Karpas-422 (cell line): ENCODE measurements around the gene TEAD2. TPM values are rescaled to one million over a fixed set of nuclear protein-coding genes. Genes with fewer than 3 reads are reported as not detected.

Experiments used
- DNase-seq: peaks from one replicate; pipeline ENCODE4 v3.0.0-alpha.2; 2015
- H2AFZ ChIP-seq: fragments of 200-600 bp; sonication (generic); 2 replicates; pipeline ENCODE4 v1.6.1; 2014; ENCODE audit warnings: antibody characterized with exemption, low read length, mixed read lengths
- H3K27ac ChIP-seq: fragments of 200-600 bp; sonication (generic); 2 replicates; pipeline ENCODE4 v1.5.1; 2014; ENCODE audit warnings: mild to moderate bottlenecking, low read length, moderate library complexity
- H3K27me3 ChIP-seq: fragments of 200-600 bp; sonication (generic); 2 replicates; pipeline ENCODE4 v1.6.1; 2014; ENCODE audit warnings: low read length, mixed read lengths
- H3K36me3 ChIP-seq: fragments of 200-600 bp; sonication (generic); 2 replicates; pipeline ENCODE4 v1.6.1; 2014; ENCODE audit warnings: low read length, mixed read lengths; ENCODE audit not compliant: insufficient read depth
- H3K4me1 ChIP-seq: fragments of 200-600 bp; sonication (generic); 2 replicates; pipeline ENCODE4 v1.6.1; 2014; ENCODE audit warnings: mild to moderate bottlenecking, low read length, mixed read lengths
- H3K4me2 ChIP-seq: fragments of 200-600 bp; sonication (generic); 2 replicates; pipeline ENCODE4 v1.6.1; 2014; ENCODE audit warnings: low read length, low read depth, mild to moderate bottlenecking; ENCODE audit not compliant: poor library complexity, severe bottlenecking
- H3K4me3 ChIP-seq: fragments of 200-600 bp; sonication (generic); 2 replicates; pipeline ENCODE4 v1.5.1; 2014; ENCODE audit warnings: mild to moderate bottlenecking, antibody characterized with exemption, low read length, mixed read lengths
- H3K79me2 ChIP-seq: fragments of 200-600 bp; sonication (generic); 2 replicates; pipeline ENCODE4 v1.6.1; 2014; ENCODE audit warnings: mild to moderate bottlenecking, low read length, mixed read lengths
- H3K9ac ChIP-seq: fragments of 200-600 bp; sonication (generic); 2 replicates; pipeline ENCODE4 v1.6.0; 2014; ENCODE audit warnings: low read length
- H3K9me2 ChIP-seq: fragments of 200-600 bp; sonication (generic), shearing (Covaris generic); replicated peaks from 2 replicates; pipeline ENCODE4 v1.6.0; 2014; ENCODE audit warnings: mild to moderate bottlenecking, low read length, moderate library complexity; ENCODE audit not compliant: insufficient read depth
- H3K9me3 ChIP-seq: fragments of 300-700, 200-600 bp; sonication (generic); 2 replicates; pipeline ENCODE4 v1.6.1; 2014; ENCODE audit warnings: low read length, mixed read lengths
- H4K20me1 ChIP-seq: fragments of 200-600 bp; sonication (generic); 2 replicates; pipeline ENCODE4 v1.6.1; 2014; ENCODE audit warnings: mild to moderate bottlenecking, antibody characterized with exemption, low read length, low read depth; ENCODE audit not compliant: insufficient read depth
- total RNA-seq: library from RNA; depleted of rRNA; stranded (reverse); fragments of >200 nt; shearing (Covaris generic); gene quantifications from 2 replicates; pipeline ENCODE4 v1.2.3, GENCODE V29; 2014; ENCODE audit warnings: low replicate concordance; rRNA removed

Gene TEAD2
- total RNA-seq, result 2.9 and 5.5 TPM in 2 replicates

- Histone ChIP-seq H3K4me1 (peaks cover 34% of the 10 kb centered on the region), H3K27me3 (no peaks in the 10 kb centered on the region), H4K20me1 (no peaks in the 10 kb centered on the region), H3K4me2 (peak within 1 kb of the TSS; percentile 65), H3K9me3 (no peaks in the 10 kb centered on the region), H3K36me3 (no peaks in the 10 kb centered on the region), H3K4me3 (peak within 1 kb of the TSS; percentile 44), H3K9ac (peak within 1 kb of the TSS; percentile 49), H3K27ac (no peak within 1 kb of the TSS), H3K79me2 (no peaks in the 10 kb centered on the region), H2AFZ (peak within 1 kb of the TSS; percentile 45; the same call in 1 of the 2 replicates), H3K9me2 (no peaks in the 10 kb centered on the region)
- peak; percentile 73 for DNase-seq
These were observed at the start of gene TEAD2 for GRCh38 chr19:49362048-49362928. Gene TEAD2, minus strand, starts transcription at chr19:49362416. Its CDS starts 2,341 bp downstream, at chr19:49360075.

GRCh38 chr19:49411681-49412326, 49.6 kb upstream of the TEAD2 start:
- Histone ChIP-seq H4K20me1 (no peaks in the 10 kb centered on the region), H3K9me3 (no peaks in the 10 kb centered on the region), H3K27ac (peak overlapping the region; percentile 54; the same call in 1 of the 2 replicates), H3K36me3 (no peaks in the 10 kb centered on the region), H3K4me3 (no peak overlapping the region), H3K9ac (peak overlapping the region; percentile 21), H3K9me2 (no peaks in the 10 kb centered on the region), H3K27me3 (no peaks in the 10 kb centered on the region), H2AFZ (peak overlapping the region; percentile 25; the same call in 1 of the 2 replicates), H3K79me2 (no peaks in the 10 kb centered on the region), H3K4me2 (peak overlapping the region; percentile 1), H3K4me1 (peaks cover 71% of the 10 kb centered on the region)
- peak; percentile 69 for DNase-seq

DNA sequence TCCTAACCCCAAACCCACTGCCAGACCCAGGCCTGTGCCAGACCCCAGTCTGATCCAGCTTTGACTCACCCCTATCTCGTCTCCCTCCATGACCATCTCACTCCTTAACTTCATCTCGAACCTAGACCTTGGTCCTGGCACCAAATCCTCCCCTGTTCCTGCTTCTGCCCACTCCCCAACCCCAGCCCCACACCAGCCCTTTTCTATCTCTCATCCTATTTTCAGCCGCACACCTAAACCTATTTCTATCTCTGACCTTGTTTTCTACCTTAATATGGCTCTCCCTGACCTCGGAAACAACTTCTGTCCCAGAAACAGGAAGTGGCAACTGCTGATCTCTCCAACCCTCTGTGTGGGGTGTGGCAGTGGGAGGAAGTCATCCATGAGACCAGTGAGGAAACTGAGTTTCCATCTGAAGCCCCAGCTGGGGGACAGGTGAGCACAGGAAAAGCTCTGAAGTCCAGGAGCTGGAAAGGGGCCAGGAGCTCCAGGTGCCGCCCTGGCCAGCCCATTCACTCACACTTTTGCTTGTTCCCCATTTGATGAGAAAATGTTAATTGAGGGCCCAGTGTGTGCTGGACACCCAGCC, 47.3 kb upstream of the TEAD2 start:
- Histone ChIP-seq H2AFZ (peak overlapping the region; percentile 46), H3K9me3 (no peaks in the 10 kb centered on the region), H3K4me1 (peaks cover 54% of the 10 kb centered on the region), H3K4me3 (peak overlapping the region; percentile 51), H4K20me1 (no peaks in the 10 kb centered on the region), H3K4me2 (peak overlapping the region; percentile 72), H3K27me3 (no peaks in the 10 kb centered on the region), H3K9ac (peak overlapping the region; percentile 65), H3K36me3 (no peaks in the 10 kb centered on the region), H3K9me2 (no peaks in the 10 kb centered on the region), H3K27ac (peak overlapping the region; percentile 80), H3K79me2 (no peaks in the 10 kb centered on the region)
- DNase-seq, result peak; percentile 90

DNA sequence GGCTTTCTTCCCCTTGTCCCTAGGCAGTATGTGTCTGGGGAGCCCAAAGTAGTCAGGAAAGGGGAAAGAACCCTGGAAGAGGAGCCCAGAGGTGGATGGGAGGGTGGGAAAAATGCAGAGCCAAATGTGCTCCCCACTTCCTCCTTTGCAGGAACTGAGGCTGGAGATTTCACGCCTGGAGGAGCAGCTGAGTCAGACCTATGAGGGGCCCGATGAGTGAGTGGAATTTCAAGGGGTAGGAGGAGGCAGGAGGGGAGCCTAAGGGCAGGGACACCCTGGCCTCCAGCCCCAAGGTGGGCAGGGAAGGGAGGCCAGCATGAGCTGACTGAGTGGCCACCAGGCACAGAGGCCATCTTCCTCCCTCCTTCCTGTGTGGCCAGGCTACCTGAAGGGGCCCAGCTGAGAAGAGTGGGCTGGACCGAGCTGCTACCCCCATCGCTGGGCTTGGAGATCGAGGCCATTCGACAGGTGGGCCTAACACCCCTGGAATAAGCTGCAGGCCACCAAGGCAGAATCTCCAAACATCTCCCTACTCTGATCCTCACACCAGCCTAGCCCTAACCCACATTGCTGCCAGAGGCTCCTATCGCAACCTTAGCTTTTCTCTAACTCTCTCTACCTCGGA, 46.7 kb upstream of the TEAD2 start:
- peaks cover 54% of the 10 kb centered on the region for H3K4me1 ChIP-seq
- H3K27ac ChIP-seq, result peak overlapping the region; percentile 80
- peak overlapping the region; percentile 65 for H3K9ac ChIP-seq
- H2AFZ ChIP-seq, result no peak overlapping the region
- peak overlapping the region; percentile 51 for H3K4me3 ChIP-seq
- H3K36me3 ChIP-seq, result no peaks in the 10 kb centered on the region
- DNase-seq, result peak; percentile 66
- H3K27me3 ChIP-seq, result no peaks in the 10 kb centered on the region
- no peaks in the 10 kb centered on the region for H3K9me3 ChIP-seq
- H3K9me2 ChIP-seq, result no peaks in the 10 kb centered on the region
- no peaks in the 10 kb centered on the region for H4K20me1 ChIP-seq
- peak overlapping the region; percentile 72 for H3K4me2 ChIP-seq
- H3K79me2 ChIP-seq, result no peaks in the 10 kb centered on the region

DNA sequence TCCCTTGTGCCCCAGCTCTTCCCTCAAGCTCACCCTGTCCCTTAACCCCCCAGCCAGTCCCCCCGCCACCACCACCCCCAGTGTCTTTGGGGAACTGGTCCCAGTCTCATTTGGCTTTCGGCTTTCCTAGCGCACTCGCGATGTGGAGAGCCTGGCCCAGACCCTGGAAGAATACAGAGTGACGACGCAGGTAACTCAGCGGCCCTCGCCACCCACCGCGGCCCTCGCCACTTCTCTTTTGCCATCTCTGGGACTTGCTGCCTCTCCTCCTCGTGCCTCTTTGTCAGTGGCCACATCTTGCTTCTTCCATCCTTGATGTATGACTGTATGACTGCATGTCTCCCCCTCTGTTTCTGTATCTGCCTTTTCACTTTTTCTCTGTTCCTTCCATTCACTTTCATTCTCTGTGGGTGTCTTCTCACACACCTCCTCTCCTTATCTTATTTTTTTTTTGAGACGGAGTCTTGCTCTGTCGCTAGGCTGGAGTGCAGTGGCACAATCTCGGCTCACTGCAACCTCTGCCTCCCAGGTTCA, 45.3 kb upstream of the TEAD2 start:
- Histone ChIP-seq H3K9ac (no peak overlapping the region), H3K4me1 (peaks cover 65% of the 10 kb centered on the region), H3K4me3 (no peak overlapping the region), H2AFZ (no peak overlapping the region), H3K79me2 (no peaks in the 10 kb centered on the region), H3K9me3 (no peaks in the 10 kb centered on the region), H4K20me1 (no peaks in the 10 kb centered on the region), H3K9me2 (no peaks in the 10 kb centered on the region), H3K36me3 (no peaks in the 10 kb centered on the region), H3K27ac (no peak overlapping the region), H3K27me3 (no peaks in the 10 kb centered on the region), H3K4me2 (no peak overlapping the region)
- DNase-seq, result no peak

- no peak overlapping the region for H3K27ac ChIP-seq
- no peak overlapping the region for H3K4me2 ChIP-seq
- no peak overlapping the region for H3K4me3 ChIP-seq
- no peaks in the 10 kb centered on the region for H3K79me2 ChIP-seq
- H3K4me1 ChIP-seq, result peaks cover 67% of the 10 kb centered on the region
- no peak for DNase-seq
- no peaks in the 10 kb centered on the region for H4K20me1 ChIP-seq
- no peaks in the 10 kb centered on the region for H3K9me2 ChIP-seq
- no peak overlapping the region for H3K9ac ChIP-seq
- no peak overlapping the region for H2AFZ ChIP-seq
- H3K36me3 ChIP-seq, result no peaks in the 10 kb centered on the region
- no peaks in the 10 kb centered on the region for H3K27me3 ChIP-seq
- no peaks in the 10 kb centered on the region for H3K9me3 ChIP-seq
These were observed 44.9 kb upstream of the TEAD2 start for GRCh38 chr19:49407079-49407478.

DNA sequence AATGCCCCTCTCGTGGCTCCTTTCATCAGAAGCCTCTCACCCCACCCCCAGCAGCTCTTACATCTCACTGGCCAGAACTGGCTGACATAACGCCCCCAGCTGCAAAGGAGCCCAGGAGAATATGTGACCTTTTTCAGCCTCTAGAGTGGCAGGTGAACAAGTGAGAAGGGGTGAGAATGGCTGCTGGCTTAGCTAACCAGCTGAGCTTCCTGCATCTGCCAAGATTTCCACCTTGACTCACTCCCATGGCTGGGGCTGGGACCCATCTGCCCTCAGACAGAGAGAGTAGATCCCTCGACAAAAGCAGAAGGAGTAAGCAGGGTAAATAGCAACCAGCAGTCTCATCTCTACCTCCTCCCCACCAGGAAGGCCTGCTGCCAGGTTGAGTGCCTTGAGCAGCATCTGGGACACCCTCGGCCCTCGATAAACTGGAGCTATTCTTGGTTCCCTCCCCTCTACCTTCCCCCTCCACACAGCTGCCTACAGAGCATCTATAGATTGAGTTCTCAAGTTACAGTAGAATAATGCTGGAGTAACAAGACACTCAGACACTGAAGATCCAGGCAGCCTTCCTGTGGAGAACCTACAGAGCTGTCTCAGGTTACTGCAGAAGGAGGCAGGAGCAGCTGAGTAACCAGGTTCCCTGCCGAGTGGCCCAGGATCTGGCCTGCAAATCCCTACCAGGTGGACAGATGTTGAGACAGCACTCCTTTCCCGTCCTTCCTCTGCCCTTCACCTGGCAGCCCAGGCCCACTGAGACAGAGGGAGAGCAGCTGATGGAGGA, 41.4 kb upstream of the TEAD2 start:
- peak overlapping the region; percentile 98 for H3K27ac ChIP-seq
- no peaks in the 10 kb centered on the region for H3K27me3 ChIP-seq
- no peak overlapping the region for H2AFZ ChIP-seq
- no peaks in the 10 kb centered on the region for H3K79me2 ChIP-seq
- H3K4me2 ChIP-seq, result peak overlapping the region; percentile 82
- no peaks in the 10 kb centered on the region for H4K20me1 ChIP-seq
- peaks cover 37% of the 10 kb centered on the region for H3K4me1 ChIP-seq
- H3K4me3 ChIP-seq, result peak overlapping the region; percentile 55
- H3K9me3 ChIP-seq, result no peaks in the 10 kb centered on the region
- peak; percentile 97 for DNase-seq
- peak overlapping the region; percentile 74 for H3K9ac ChIP-seq
- H3K36me3 ChIP-seq, result no peaks in the 10 kb centered on the region
- H3K9me2 ChIP-seq, result no peaks in the 10 kb centered on the region
